Activated T-cell treated with anti-CD3 and anti-CD28 coated beads, Interleukin-2, amount 50 U/mL, for 4 hours (primary cell): ENCODE results near the gene ZMYND8. TPM values are rescaled to one million over a fixed set of nuclear protein-coding genes. Genes with fewer than 3 reads are reported as not detected.
"Not testable (repeated sequence)": the region's sequence is repeated elsewhere in the genome, so short reads cannot be mapped to it uniquely, and the experiment has no call there.

Experiments used
- ATAC-seq, 2 donors: fragments of 200-7000 bp; cut with Tn5 transposase; one replicate each; pipeline ENCODE4 v1.10.0; 2021
- DNase-seq: peaks from one replicate; pipeline ENCODE4 v3.0.0-alpha.2; 2020
- H3K27me3 Mint-ChIP-seq: one replicate; pipeline ENCODE4 v1.8.0; 2021; ENCODE audit warnings: low read depth, mixed read lengths
- H3K36me3 Mint-ChIP-seq: one replicate; pipeline ENCODE4 v1.8.0; 2022; ENCODE audit warnings: mixed read lengths; ENCODE audit not compliant: insufficient read depth
- H3K4me1 Mint-ChIP-seq: one replicate; pipeline ENCODE4 v1.8.0; 2021; ENCODE audit warnings: low read depth, mixed read lengths
- H3K4me3 Mint-ChIP-seq: one replicate; pipeline ENCODE4 v1.8.0; 2021; ENCODE audit warnings: mild to moderate bottlenecking, moderate library complexity, mixed read lengths
- H3K9me3 Mint-ChIP-seq: one replicate; pipeline ENCODE4 v1.8.0; 2021; ENCODE audit warnings: mixed read lengths
- total RNA-seq, 3 donors: library from RNA; stranded (reverse); gene quantifications; one replicate each; pipeline ENCODE4 v1.2.1, GENCODE V29; 2021

ZMYND8 gene
- total RNA-seq, 3 donors from 2014 or later: 15.6 to 18.7 (median 17.5) TPM

DNA sequence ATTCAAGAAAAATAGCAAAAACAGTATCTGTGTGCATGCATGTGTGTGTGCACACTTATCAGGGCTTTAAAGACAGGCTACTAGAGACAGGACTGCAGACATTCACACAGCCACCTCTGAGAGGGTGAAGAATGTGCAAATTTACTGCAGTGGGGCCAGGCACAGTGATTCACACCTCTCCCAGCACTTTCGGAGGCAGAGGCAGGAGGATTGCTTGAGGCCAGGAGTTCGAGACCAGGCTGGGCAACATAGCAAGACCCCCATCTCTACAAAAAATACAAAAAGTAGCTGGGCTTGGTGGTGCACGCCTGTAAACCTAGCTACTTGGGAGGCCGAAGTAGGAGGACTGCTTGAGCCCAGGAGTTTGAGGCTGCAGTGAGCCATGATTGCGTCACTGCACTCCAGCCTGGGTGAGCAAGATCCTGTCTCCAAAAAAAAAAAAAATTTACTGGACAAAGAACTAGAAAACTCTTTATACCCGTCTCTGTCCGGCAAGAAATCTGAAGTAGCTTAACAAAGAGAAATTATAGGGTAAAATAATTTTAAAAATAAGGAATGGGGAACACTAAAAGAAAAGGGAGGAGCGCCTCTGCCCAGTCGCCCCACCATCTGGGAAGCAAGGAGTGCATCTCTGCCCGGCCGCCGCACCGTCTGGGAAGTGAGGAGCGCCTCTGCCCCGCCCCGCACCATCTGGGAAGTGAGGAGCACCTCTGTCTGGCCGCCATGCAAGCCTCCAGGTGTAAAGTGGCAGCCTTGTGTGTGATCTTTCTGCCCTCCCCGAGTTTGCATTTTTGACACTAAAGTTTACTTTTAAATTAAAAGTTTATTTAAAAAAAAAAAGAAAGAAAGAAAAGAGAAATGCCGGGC, 105.1 kb downstream of the ZMYND8 start:
- no peaks in the 10 kb centered on the region for H3K4me1 Mint-ChIP-seq
- no peaks in the 10 kb centered on the region for H3K9me3 Mint-ChIP-seq
- H3K27me3 Mint-ChIP-seq: no peaks in the 10 kb centered on the region
- H3K36me3 Mint-ChIP-seq: peaks cover 29% of the 10 kb centered on the region
- ATAC-seq (no peak), DNase-seq (no peak)
- H3K4me3 Mint-ChIP-seq: no peak overlapping the region

DNA sequence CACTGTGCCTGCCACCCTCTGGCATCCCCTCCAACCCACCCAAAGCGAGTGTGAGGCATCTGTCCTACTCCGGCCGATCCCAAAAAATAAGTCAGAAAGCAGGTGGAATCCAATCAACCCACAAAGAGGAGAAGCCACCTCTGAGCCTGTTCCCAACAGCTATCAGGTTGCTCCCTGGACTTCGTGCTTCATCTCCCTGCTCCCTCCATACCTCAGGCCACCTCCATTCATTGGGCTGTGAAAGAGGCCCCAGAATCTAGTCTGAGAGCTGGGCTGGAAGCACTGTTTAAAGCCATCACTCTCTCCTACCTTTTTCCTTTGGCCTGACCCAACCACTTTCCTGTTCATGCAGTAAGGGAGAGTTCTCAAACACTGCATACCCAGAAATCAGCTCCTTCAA, 106.1 kb downstream of the ZMYND8 start:
- Mint-ChIP-seq H3K27me3 (no peaks in the 10 kb centered on the region), H3K36me3 (peaks cover 32% of the 10 kb centered on the region), H3K4me1 (no peaks in the 10 kb centered on the region), H3K9me3 (no peaks in the 10 kb centered on the region), H3K4me3 (no peak overlapping the region)
- ATAC-seq (no peak), DNase-seq (no peak)

DNA sequence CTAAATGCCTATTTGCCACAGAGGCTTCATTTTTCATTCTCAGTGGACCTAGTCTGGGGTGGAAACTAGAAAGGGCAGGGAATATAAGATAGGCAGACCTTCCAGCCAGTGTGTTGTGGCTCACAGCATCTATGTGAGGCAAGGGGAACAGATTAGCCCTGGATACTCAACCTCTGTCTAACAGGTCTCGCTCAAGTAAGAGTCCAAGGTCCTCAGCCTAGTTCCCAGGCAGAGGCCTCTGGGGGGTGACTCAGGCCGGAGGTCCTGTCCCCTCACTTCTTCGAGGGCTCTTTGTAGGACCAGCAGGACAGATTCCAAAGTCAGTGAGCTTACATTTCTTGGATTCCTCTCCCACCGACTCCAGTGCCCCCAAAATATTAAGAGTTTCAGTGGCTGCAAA, 106.6 kb downstream of the ZMYND8 start:
- ATAC-seq: no peak
- H3K36me3 Mint-ChIP-seq: peaks cover 32% of the 10 kb centered on the region

DNA sequence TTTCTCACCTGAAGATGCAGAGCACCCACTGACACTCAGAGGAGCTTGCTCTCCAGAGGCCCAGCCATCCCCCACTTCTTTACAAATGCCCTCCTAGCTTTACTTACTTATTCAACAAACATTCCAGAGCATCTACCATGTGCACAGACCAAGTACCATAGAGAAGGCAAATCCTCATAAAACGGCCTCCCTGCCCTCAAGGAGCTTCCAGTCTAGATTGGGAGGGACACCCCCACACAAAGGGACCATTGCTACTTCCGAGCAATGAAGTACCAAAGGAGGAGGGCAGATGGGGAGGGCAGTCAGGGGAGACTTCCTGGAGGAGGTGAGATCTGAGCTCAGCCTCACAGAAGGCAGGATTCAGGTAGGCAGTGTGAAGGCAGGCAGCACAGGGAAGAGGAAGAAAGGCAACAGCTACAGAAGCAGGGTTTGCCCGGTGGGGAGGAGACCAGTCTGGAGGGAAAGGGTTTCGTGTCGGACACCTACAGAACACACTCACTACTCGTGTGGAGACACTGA, 108.0 kb downstream of the ZMYND8 start:
- Mint-ChIP-seq H3K9me3 (no peaks in the 10 kb centered on the region), H3K4me3 (no peak overlapping the region), H3K27me3 (no peaks in the 10 kb centered on the region), H3K36me3 (peaks cover 27% of the 10 kb centered on the region), H3K4me1 (no peaks in the 10 kb centered on the region)
- DNase-seq: no peak
- ATAC-seq: no peak

More for the DNA sequence above, 106.6 kb downstream of the ZMYND8 start:
- Mint-ChIP-seq H3K4me1 (no peaks in the 10 kb centered on the region), H3K9me3 (no peaks in the 10 kb centered on the region), H3K4me3 (no peak overlapping the region), H3K27me3 (no peaks in the 10 kb centered on the region)
- no peak for DNase-seq

DNA sequence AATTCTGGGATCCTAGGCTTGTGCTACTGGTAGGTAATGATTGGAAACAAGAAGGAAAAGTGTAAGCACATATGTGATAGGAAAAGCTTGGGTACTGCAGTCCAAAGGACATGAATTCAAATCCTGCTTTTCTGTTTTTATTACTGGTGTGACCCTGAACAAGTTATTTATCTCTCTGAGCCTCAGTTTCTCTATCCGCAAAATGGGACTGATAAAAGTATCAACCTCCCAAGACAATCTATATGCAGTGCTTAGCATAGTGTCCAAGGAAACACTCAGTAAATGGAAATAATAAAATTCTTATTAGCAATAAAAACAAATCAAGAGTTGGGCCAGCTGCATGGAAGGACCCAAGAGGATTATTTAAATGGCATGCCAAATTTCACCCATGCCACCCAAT, 108.5 kb downstream of the ZMYND8 start:
- H3K4me1 Mint-ChIP-seq: no peaks in the 10 kb centered on the region
- DNase-seq (no peak), ATAC-seq (no peak)
- H3K4me3 Mint-ChIP-seq: no peak overlapping the region
- H3K36me3 Mint-ChIP-seq: peaks cover 26% of the 10 kb centered on the region
- H3K9me3 Mint-ChIP-seq: no peaks in the 10 kb centered on the region
- H3K27me3 Mint-ChIP-seq: no peaks in the 10 kb centered on the region

DNA sequence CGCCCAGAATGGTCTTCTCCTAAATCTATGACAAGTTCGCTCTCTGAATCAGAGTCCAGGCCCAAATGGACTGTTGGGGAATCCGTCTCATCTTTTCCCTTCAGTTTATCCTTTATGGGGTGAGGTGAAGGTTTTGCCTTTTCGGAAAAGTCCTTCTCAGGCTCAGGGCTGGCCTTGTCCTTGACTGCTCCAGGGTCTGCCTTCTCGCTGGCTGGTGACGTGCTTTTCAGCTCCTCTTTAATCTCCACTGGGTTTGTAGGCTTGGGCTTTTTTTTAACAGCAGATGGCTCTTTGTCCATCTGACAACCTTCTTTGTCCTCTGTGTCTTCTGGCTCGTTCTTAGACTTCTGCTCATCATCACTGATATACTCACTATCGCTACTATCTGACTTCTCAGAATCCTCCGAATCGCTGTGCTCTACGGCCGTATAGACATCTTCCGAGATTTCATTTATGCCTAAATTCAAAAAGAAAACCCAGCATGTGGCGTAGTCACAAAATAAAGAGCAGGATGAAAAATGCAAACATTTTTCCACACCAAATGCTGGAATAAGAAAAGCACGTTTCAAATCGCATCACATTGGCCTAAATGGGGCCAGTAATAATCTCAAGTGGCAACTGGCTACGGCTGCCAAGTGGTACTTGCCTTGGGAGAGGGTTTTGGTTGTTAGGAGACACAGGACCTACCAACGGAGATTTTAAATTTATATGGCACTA, 110.3 kb downstream of the ZMYND8 start:
- Mint-ChIP-seq H3K36me3 (peaks cover 31% of the 10 kb centered on the region), H3K27me3 (no peaks in the 10 kb centered on the region), H3K4me1 (no peaks in the 10 kb centered on the region), H3K9me3 (no peaks in the 10 kb centered on the region), H3K4me3 (no peak overlapping the region)
- DNase-seq (no peak), ATAC-seq (no peak)

DNA sequence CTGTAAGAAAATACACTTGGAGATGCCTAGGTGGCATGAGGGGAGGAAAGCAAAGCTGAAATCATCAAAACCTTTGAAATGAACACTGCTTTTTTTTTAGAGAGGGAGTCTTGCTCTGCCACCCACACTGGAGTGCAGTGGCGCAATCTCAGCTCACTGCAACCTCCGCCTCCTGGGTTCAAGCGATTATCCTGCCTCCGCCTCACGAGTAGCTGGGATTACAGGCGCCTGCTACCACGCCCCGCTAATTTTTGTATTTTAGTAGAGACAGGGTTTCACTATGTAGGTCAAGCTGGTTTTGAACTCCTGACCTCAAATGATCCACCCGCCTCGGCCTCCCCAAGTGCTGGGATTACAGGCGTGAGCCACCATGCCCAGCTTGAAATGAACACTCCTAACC, 111.3 kb downstream of the ZMYND8 start:
- not testable (repeated sequence) for H3K4me1 Mint-ChIP-seq, DNase-seq, ATAC-seq, H3K9me3 Mint-ChIP-seq, H3K27me3 Mint-ChIP-seq, H3K4me3 Mint-ChIP-seq
- H3K36me3 Mint-ChIP-seq: peaks cover 32% of the 10 kb centered on the region

DNA sequence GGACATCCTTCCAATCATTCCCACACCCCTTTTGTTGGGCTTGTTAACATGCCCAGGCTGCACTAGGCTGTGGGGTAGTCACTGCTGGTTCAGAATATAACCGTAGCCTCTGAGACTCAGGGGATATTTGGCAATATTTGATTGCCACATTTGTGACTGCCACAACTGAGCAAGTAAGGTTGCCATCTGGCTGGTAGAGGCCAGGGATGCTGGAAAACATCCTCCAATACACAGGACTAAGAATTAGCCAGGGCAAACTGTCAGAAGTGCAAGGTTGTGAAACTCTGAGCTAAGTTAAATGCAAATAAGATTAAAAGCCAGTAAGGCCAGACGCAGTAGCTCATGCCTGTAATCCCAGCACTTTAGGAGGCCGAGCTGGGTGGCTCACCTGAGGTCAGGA, 112.0 kb downstream of the ZMYND8 start:
- Mint-ChIP-seq H3K4me1 (no peaks in the 10 kb centered on the region), H3K9me3 (no peaks in the 10 kb centered on the region), H3K4me3 (no peak overlapping the region), H3K36me3 (peaks cover 30% of the 10 kb centered on the region), H3K27me3 (no peaks in the 10 kb centered on the region)
- no peak for ATAC-seq
- no peak for DNase-seq

DNA sequence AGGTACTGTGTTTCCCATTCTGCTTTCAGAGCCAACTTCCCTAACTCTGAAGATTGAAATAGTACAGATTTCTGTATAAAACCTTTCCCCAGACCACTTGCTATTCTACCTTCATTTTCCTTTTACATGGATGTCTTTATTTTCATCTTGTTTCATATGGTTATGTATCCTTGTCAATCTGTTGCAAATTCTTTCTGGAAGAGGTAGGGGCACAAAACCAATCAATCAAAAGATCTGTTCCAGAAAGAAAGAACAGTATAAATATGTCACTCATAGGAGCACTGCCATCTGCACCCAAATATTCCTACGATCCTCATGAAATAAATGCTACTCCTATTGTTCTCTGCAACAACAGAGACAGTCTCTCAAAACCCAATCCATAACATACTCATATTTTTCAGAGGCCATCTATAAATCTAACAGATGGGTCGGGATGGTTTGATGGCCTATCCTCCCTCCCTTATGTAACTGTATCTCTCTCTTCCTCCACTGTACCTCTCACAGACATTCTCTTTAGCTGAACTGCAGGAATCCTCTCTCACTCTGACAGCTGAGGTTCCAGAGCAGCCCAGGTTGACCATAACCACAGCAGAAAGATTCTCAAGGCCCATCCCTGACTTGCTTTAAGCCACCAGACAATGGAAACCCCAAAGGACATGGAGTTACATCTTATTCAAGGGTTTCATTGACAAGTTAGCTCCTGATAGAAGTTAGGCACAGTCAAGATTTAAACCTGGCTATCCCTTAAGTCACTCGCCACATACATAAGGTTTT, 112.8 kb downstream of the ZMYND8 start:
- H3K4me1 Mint-ChIP-seq: no peaks in the 10 kb centered on the region
- H3K36me3 Mint-ChIP-seq: peaks cover 25% of the 10 kb centered on the region
- no peaks in the 10 kb centered on the region for H3K9me3 Mint-ChIP-seq
- DNase-seq (no peak), ATAC-seq (no peak)
- H3K4me3 Mint-ChIP-seq: no peak overlapping the region
- H3K27me3 Mint-ChIP-seq: no peaks in the 10 kb centered on the region

DNA sequence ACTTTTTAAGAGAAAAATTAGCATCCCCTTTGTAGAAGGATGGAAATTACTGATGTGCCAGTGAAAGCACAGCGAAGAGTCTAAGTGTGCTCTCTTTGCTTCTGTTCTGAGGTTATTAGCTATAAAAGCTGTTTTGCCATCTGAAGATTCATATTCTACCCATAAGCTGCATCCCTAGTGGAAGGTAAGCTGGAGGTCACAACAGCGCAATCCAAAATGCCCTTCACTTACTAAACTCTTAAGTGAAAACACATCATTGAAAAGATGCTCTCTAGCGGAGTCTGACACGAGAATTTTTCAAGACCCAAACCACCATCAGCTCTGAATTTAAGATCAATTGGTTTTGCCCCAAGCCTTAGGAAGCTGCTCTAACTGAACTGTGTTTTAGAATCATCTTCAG, 113.5 kb downstream of the ZMYND8 start:
- DNase-seq (no peak), ATAC-seq (no peak)
- Mint-ChIP-seq H3K4me3 (no peak overlapping the region), H3K4me1 (no peaks in the 10 kb centered on the region), H3K27me3 (no peaks in the 10 kb centered on the region), H3K9me3 (no peaks in the 10 kb centered on the region), H3K36me3 (peaks cover 26% of the 10 kb centered on the region)

DNA sequence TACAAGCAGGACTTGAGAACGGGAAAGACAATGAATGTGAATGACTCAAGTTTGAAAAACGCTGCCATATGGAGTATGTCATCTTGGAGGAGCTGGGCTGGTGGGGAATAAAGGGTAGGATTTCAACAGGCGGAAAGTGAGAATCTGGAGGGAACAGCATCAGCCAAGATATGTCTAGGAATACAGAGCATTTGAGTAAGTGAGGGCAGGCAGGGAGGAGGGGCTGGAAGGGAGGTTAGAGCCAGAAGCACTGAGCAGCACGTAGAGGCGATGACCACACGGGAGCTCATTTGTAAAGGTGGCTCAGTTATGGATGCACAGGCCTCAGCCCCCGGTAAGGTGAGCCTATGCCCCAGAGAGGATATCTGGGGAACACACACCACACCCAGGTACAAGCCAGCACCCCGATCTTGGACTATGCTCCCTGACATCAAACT, 115.1 kb downstream of the ZMYND8 start:
- H3K9me3 Mint-ChIP-seq: no peaks in the 10 kb centered on the region
- H3K27me3 Mint-ChIP-seq: no peaks in the 10 kb centered on the region
- DNase-seq (no peak), ATAC-seq (no peak)
- no peak overlapping the region for H3K4me3 Mint-ChIP-seq
- peaks cover 25% of the 10 kb centered on the region for H3K36me3 Mint-ChIP-seq
- no peaks in the 10 kb centered on the region for H3K4me1 Mint-ChIP-seq

DNA sequence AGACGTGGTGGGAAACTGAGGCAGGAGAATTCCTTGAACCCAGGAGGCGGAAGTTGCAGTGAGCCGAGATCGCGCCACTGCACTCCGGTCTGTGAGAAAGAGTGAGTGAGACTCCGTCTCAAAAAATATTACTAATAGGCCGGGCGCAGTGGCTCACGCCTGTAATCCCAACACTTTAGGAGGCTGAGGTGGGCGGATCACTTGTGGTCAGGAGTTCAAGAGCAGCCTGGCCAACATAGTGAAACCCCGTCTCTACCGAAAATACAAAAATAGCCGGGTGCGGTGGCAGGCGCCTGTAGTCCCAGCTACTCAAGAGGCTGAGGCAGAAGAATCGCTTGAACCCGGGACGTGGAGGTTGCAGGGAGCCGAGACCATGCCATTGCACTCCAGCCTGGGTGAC, 116.4 kb downstream of the ZMYND8 start:
- H3K36me3 Mint-ChIP-seq: peaks cover 26% of the 10 kb centered on the region
- not testable (repeated sequence) for H3K4me1 Mint-ChIP-seq, DNase-seq, H3K4me3 Mint-ChIP-seq, H3K27me3 Mint-ChIP-seq, ATAC-seq, H3K9me3 Mint-ChIP-seq

DNA sequence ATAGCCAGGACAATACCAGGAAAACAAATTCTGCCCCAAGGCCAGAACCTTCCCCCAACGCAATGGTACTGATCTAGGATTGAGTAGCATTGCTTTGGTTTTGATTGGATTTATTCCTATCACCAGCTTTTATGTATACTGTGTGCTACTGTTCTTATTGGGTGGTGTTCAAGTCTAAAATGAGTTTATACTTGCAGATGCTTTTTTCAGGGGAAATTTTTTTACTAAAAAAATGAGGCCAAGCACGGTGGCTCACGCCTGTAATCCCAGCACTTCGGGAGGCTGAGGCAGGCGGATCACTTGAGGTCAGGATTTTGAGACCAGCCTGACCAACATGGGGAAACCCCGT, 116.8 kb downstream of the ZMYND8 start:
- Mint-ChIP-seq H3K4me3 (no peak overlapping the region), H3K27me3 (no peaks in the 10 kb centered on the region), H3K9me3 (no peaks in the 10 kb centered on the region), H3K36me3 (peaks cover 26% of the 10 kb centered on the region), H3K4me1 (no peaks in the 10 kb centered on the region)
- no peak for ATAC-seq
- DNase-seq: no peak
